Occipital lobe (tissue), 2 donors: ENCODE measurements around the gene EML6. TPM values are rescaled to one million over a fixed set of nuclear protein-coding genes. Genes with fewer than 3 reads are reported as not detected.

ENCODE experiments used
- DNase-seq: peaks from one replicate; lab custom pipeline; 2025; lab: John Stamatoyannopoulos, UW
- total RNA-seq: library from RNA; depleted of rRNA; stranded (reverse); fragments of >200 nt; gene quantifications from one replicate; pipeline ENCODE4 v1.2.3, GENCODE V29; 2014

Gene EML6
- total RNA-seq, 1 donor from 2014 or later = 12.9 TPM

- DNase-seq = no peak
Observed at GRCh38 chr2:54801352-54801751, 77.9 kb downstream of the EML6 start.

GRCh38 chr2:54803783-54804751 lies 80.6 kb downstream of the EML6 start:
- DNase-seq = no peak

- DNase-seq = no peak
Observed at GRCh38 chr2:54805255-54805654, 81.8 kb downstream of the EML6 start.

- no peak for DNase-seq
Observed at GRCh38 chr2:54806975-54807374, 83.5 kb downstream of the EML6 start.

GRCh38 chr2:54808661-54809060 lies 85.2 kb downstream of the EML6 start:
- DNase-seq = no peak

- DNase-seq = no peak
Observed at GRCh38 chr2:54809819-54810218, 86.4 kb downstream of the EML6 start.

GRCh38 chr2:54810246-54810645 lies 86.8 kb downstream of the EML6 start:
- DNase-seq = no peak

- DNase-seq = no peak
Observed at GRCh38 chr2:54813584-54813983, 90.1 kb downstream of the EML6 start.

- DNase-seq = no peak
Observed at GRCh38 chr2:54814389-54815147, 91.1 kb downstream of the EML6 start.

GRCh38 chr2:54815148-54815539 lies 91.7 kb downstream of the EML6 start:
- DNase-seq = no peak

- no peak for DNase-seq
Observed at GRCh38 chr2:54818226-54818625, 94.8 kb downstream of the EML6 start.

GRCh38 chr2:54820558-54820957 lies 97.1 kb downstream of the EML6 start:
- DNase-seq = no peak

- no peak for DNase-seq
Observed at GRCh38 chr2:54824567-54824966, 101.1 kb downstream of the EML6 start.

- DNase-seq = no peak
Observed at GRCh38 chr2:54830546-54830945, 107.1 kb downstream of the EML6 start.

- no peak for DNase-seq
Observed at GRCh38 chr2:54831480-54831879, 108.0 kb downstream of the EML6 start.

GRCh38 chr2:54834721-54835120 lies 111.3 kb downstream of the EML6 start:
- DNase-seq = no peak

- no peak for DNase-seq
Observed at GRCh38 chr2:54836477-54836876, 113.0 kb downstream of the EML6 start.

GRCh38 chr2:54838585-54839035 lies 115.1 kb downstream of the EML6 start:
- DNase-seq = peak; percentile 48

GRCh38 chr2:54839461-54840255 lies 116.2 kb downstream of the EML6 start:
- no peak for DNase-seq

- no peak for DNase-seq
Observed at GRCh38 chr2:54840559-54841468, 117.4 kb downstream of the EML6 start.
